Limb (tissue), 2 donors: ENCODE data around the gene ATP5MG.
A peak's percentile ranks its signal among the peaks of the same experiment; 100 is the strongest.
"Not testable (repeated sequence)": the region's sequence is repeated elsewhere in the genome, so short reads cannot be mapped to it uniquely, and the experiment has no call there.

ENCODE experiments used
- DNase-seq, 2 donors: peaks; one replicate each; pipeline ENCODE4 v3.0.0-alpha.2; 2016; ENCODE audit errors: extremely low spot score in 2 of 2

The ATP5MG gene

DNA sequence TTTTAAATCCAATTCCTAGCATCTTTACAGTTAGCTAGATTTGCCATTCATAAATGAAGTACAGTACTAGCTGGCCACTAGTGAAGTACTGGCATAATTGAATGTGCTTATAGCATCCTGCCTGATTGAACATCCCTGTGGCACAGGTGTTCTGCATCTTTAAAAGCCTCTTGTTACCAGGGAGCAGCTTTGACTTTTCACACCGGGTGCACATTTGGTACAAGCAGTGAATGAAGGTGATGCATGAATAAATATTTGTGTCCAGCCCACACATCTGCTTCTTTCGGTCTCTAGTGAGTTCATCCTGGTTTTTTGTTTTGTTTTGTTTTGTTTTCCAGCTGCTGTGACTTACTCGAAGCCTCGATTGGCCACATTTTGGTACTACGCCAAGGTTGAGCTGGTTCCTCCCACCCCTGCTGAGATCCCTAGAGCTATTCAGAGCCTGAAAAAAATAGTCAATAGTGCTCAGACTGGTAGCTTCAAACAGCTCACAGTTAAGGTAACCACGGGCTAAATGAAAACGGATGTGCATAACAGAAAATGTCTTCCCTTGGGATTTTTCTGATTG, 5.3 kb downstream of the ATP5MG start:
- no peak for DNase-seq

DNA sequence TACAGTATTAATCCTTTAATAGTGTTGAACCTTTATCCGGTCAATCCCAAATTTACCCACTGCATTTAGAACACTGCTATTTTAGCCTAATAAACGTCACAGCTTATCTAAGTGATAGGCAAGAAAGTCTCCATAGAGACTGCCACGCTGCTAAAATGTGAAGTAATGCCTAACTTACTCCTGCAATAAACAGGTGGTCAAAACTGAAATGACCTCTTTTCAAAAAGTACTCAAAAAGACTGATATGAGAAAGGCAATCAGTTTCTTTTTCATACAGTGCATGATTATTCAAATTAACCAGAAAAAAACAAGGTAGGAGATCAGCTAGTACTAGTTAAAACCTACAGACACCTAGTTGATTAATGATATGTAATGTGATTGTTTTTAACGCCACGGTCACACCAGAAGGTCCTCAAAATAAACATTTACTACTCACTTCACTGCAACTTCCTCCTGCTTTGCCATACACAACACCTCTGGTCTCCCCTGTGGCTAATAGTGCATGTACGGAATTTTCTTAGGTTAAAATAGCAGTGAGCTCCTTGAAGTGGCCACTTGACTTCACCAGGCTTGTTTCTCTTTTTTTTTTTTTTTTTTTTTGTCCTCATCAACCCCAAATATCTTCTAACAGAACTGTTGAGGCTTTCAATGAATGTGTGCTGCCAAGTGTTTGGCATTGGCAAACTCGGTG, 8.8 kb downstream of the ATP5MG start:
- no peak for DNase-seq

DNA sequence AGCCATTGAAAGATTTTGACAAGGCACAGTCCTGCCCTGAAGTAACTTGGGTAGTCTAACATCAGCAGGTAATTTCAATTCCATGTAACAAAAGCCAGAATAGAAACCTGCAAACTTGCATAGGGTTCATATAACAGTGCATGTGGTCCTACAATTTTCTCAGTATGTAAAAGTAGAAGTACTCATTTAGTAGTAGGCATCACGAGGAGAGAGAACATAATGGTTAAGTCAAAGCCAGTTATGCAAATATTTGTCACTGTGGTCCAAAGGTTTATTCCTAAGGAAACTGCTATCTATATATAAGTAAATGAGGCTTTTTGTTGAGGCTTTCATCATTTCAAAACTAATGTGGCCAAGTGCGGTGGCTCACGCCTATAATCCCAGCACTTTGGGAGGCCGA, 10.1 kb downstream of the ATP5MG start:
- no peak for DNase-seq

DNA sequence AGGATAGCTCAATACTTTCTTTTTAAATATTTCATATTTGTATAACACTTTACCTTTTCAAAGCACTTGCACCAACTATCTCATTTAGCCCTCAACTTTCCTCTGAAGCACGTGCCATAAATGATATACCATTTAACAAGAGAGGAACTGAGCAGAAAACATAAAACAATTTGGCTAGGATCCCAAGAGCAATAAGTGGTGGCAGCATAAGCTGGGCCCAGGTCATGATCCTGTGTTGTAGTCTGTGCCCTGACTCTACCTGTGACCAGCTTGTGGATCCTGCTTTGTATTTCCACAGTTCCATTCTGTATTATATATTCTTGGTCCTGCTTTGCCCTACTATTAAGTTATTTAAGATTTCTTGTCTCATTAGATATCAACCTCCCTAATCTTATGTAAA, 11.5 kb downstream of the ATP5MG start:
- no peak for DNase-seq

DNA sequence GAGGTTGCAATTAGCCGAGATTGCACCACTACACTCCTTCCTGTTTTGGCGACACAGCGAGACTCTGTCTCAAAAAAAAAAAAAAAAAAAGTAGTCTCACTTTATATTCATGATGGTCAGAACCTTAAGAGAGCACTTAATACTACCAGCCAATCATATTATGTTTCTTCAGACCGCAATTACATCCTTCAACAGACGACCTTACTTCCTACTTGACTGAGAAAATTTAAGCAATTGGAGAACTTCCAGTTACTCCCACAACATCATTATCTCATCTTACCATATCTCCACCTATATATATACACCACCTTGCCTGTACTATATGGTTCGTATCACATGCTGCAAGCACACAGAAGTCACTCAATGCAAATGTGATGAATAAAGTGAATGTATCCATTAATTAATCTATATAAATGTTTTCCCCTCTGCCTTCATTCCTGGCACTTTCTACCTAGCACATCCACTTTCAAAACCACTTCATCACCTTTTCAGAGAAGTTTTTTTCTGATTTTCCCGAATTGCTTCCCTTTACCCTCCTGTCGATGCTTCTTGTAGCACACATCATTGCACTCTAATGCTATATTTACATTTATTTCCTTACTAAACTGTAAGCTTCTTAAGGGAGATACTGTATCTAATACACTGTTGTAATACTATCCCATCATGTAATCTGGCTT, 13.8 kb downstream of the ATP5MG start:
- no peak for DNase-seq

DNA sequence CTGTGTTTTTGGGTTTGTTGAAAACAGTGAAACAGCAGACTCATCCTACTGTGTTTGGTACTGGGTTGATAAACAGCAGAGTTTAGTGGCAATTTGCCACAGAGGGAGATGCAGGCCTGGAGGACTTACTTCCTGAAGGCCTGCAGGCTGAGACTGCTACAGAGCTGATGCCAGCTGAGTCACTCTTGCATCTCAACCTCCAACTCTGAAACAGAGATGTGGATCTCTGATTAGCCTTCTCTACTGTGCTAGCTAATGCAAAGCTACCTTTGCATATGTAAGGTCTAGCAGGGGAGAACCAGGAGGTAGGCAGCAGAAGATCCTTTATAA, 14.3 kb downstream of the ATP5MG start:
- DNase-seq, result no peak

DNA sequence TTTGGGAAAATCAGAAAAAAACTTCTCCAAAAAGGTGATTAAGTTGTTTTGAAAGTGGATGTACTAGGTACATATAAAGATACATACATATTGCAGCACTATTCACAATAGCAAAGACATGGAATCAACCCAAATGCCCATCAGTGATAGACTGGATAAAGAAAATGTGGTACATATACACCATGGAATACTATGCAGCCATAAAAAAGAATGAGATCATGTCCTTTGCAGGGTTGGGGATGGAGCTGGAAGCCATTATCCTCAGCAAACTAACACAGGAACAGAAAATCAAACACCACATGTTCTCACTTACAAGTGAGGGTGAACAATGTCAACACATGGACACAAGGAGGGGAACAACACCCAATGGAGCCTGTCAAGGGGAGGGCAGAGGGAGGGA, 15.5 kb downstream of the ATP5MG start:
- DNase-seq, result not testable (repeated sequence)

DNA sequence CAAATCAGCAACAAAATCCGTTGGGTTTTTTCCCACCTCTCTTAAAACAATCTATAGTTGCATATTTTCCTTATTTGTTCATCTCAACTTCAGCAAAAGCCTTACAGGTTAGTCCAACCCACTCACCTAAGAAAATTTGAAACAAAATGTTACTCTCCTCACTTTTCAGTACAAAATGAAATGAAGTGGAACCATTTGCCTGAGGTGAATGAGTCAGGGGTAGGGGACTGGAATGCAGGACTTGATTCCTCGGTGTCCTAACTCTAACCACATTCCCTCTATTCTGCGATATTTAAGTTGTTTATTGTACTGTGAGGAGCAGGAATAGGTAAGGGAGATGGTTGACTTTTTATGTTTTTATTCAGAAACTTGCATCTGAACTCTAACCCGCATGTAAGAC, 16.4 kb downstream of the ATP5MG start:
- DNase-seq, result no peak

DNA sequence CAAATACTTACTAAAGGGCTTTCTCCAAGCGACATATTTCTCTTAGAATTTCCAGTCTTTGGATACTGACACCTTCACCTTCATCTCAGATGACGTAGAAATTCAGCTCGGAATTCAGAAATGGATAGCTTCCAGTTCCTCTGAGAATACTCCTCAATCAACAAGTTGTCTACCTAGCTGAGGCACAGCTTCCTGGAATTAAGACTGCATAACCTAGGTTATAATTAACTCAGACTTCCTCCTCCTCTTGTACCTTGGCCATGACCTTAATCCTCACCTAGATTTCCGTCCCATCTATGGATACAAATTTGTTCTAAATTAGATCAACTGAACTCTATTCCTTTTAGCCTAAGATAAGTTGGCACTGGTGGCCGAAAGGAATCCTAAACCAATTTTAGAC, 17.4 kb downstream of the ATP5MG start:
- DNase-seq, result no peak

DNA sequence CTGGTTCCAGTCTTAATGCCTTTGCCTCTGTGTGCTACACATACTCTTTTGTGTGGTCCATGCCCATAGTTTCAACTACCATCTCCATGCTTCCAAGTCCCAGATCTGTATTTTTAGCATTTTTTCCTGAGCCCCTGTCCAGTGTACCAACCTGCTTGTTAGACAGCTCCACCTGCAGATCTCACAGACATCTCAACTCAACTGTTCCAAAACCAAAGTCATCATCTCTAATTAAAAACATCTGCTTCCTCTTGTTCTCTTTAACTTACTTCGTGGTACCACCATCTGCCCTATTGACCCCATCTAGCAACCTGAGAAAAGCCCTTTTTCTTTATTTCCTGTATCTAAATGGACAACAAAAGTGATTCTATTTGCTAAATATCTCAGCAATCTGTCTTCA, 26.3 kb downstream of the ATP5MG start:
- DNase-seq, result no peak

DNA sequence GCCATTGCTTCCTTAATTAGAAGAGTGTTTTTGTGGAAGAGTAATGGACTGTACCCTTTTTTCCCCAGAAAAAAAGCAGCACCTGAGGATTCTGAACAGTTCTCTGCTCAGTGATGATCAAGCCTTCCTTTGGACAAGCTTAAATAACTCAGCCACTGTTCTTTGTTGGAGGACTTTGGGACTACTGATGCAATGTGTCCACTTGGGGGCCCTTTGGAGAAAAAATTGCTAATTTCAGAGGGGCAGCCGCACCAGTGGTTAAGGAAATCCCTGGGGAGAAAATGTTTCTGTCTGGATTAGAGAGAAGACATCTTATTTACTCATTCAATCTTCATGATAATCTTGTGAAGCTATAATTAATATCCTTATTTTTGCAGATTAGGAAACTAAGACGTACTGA, 29.6 kb downstream of the ATP5MG start:
- DNase-seq, result no peak

DNA sequence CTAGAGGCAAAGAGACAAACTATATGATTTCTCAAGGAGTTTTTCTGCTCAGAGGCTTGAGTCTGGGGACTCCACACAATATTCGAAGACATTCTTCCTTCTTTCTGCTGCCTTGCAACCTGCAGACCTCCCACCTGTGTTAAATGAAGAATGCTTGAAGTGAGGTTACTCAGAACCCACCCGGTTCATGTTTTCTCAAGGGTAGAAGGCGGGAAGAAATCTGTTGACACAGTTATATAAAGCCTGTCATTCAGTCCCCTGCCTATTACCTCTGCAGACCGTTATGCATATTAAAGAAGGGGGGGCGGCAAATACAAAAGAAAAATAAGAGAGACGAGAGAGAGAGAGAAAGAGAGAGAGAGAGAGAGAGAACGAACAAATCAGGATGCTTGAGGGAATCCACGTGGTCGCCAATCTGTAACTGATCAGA, 32.7 kb downstream of the ATP5MG start:
- DNase-seq, result no peak

DNA sequence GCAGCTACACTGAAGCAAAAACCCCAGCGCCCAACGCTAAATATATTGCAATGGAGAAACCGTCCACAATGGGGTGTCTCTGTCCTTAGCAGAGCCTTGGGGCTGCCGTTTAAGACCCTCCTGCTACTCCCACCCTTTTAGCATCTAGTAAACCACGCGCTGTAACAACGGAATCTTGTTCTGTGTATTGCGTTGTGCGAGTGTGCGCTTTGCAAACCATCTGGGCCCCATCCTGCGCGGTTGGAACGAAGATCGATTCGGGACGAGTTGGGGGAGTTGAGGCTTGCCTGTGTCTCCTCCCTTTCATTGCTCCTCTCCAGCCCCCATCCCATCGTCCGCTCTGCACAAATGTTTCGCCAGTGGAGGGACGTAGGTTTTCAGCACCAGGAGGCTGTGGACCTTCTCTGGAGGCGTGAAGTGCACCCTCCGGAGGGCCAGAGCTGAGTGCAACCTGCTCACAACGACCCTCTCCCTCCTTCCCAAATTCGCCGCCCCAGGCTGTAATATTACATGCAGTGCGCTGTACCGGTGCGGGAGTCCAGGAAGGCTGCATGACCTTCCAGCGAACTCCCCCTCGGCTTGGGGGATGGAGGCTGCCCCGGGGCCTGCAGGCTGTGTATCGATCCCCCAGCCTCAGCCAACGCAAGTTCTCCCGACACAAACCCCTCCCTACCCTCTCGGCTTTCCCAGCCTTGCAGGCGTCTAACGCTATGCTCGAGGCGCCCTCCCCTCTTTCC, 33.3 kb downstream of the ATP5MG start:
- peak; percentile 49 to 73 for DNase-seq

DNA sequence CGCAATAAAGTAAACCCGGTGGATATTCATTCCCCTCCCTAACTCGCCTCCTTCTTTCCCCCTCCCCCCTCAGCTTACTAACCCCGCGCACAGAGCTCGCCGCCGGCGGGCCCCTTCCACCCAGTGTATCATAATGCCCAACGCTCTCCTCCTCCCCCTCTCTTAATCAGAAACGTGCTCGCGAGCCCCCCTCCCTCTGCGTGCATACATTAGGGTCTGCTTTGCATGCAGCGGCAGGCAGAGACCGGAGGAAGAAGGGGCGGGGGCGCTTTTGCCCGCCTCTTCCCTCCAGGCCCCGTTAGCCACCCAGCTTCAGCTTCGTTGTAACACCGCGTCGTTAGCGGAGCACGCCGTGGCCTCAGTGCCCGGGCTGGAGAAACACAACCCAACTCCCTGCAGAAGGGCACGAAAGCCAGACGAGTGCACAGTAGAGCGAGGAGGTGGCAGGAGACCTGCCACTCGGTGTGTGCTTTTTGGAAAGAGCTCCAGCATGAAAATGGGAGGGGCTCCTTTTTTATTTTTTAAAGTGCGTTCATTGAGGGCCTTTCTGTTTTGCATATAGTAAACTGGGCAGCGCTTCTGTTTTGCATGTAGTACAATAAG, 34.0 kb downstream of the ATP5MG start:
- peak; percentile 61 to 85 for DNase-seq

DNA sequence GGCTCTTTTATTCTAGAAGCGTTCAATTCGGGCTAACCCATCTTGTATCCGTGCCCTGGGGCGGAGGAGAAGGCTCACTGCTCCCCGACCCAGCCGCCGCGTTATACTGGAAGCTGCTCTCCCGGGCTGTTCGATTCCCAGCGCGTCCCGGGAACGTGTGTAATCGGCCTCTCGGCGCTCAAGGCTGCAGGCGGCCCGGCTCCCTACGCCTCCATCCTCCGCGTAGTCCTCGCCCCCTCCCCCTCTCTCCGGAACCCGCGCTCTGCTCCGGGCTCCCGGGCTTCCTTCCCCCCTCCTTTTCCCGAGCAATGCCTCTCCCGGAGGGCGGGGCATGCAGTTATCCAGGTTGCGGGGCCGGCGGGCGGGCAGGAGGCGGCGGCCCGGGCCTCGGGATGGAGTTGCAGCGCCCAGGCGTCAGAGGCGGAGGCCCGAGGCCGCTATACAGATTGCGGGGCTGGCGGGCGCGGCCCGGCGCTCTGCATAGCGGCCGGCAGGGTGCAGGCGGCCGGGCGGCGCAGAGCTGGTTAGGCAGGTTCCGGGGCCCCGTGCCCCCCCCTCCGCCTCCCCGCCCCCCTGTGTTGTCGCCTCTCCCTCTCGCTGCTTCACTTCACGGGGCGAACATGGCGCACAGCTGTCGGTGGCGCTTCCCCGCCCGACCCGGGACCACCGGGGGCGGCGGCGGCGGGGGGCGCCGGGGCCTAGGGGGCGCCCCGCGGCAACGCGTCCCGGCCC, 34.7 kb downstream of the ATP5MG start, which contains the start of gene KMT2A:
TSS of gene KMT2A (plus strand) at position 600 of the 732 bp plus-strand sequence. CDS start at position 621, 21 bp downstream.
- peak; percentile 97 to 100 for DNase-seq

DNA sequence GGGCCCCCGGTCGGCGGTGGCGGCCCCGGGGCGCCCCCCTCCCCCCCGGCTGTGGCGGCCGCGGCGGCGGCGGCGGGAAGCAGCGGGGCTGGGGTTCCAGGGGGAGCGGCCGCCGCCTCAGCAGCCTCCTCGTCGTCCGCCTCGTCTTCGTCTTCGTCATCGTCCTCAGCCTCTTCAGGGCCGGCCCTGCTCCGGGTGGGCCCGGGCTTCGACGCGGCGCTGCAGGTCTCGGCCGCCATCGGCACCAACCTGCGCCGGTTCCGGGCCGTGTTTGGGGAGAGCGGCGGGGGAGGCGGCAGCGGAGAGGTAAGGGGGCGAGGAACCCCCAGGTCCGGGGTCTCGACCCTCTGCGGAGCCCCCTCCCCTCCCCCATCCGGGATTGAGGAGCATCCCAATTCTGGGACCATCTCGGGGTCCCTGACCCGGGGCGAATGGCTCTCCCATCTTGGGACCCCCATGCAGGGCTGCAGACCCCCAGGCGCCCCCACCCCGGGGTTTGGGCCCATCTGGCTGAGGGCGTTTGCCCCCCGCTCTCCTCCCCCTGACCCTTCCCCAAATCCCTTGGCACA, 35.3 kb downstream of the ATP5MG start:
- peak in 1 of 2 donors; percentile 75 for DNase-seq

DNA sequence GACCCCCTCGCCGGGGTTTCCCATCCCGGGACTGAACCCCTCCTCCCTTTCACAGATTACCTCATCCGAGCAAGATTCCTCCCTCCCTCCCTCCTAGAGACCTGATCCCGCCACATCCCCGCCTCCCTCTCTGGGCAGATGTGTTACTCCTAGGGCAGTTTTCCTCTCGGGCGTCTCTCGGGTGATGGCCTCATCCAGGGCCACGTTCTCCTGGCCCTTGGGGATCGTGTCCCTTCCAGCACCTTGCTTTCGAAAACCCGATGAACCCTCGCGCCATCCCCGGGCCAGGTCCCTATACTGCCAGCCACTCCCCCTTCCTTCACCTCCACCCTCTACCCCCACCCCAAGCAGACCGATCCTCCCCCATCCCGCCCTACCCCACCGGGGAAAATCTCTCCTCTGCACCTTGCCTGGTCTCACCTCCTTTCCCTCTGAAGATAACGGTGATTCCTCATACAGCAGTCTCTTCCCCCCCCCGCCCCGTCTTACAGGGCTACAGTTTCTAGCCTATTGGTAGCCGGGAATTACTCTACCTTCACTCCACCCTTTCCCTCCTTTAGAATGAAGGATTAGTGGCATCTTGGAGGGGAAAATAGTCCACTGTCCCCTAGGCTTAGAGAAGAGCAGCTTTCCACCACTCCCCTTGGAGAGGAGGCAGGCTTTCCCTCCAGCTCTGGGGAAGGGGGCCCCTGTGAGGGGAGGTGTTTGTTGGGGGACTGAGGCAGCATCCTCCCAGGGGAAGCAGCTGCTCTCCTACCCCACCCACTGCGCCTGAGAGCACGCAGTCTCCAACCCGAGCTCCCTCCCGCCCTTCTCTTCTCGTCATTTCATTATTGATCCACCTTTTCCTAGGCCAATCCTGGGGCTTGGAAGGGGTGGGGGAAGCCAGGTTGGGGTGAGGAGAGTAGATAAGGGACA, 36.1 kb downstream of the ATP5MG start:
- DNase-seq, result peak; percentile 19 to 69

DNA sequence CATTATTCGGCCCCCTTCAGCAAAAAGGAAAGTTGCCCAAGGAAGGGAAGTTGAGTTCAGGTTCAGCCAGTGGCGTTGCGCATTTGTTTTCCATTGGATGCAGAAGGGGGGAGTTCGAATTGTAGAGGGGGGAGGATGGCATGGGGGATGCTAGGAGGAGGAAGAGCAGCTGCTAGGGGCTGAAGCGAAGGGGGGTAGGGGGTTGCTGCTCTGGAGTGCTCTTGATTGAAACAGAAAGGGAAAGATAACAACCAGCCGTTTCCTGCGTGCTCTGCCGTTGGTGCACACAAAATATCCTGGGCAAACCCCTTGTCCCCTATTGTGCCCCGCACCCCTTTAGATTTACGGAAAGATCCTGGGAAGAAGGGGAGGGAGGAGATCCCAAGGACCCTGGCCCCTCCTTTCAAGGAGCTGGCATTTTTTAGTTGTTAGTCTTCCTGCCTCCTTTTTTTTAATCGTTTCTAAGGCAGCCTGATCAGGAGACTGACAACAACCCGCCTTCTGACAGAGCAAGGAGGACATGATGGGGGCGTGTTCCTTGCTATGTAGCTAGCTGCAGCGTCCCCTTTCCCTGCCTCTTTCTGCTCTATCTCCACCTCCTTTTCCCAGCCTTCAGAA, 37.0 kb downstream of the ATP5MG start:
- peak; percentile 65 to 86 for DNase-seq

DNA sequence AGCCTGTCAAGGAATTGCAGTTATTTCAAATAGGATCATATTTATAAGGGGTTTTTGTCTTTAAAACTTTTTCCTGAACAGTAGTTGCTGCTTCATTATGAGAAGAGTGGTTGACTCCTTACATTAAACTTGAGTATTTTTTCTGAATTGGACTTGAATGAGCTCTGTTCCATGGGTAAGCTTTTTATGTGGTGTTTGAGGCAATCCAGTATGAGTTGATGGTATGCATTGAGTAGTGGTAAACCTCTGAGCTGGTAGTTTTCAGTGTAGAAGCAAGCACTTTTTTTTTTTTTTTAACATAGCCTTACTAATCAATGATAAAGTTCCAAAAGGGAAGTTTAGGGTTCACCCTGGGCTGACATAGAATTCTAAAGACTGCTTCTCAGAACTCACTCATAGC, 38.2 kb downstream of the ATP5MG start:
- DNase-seq, result no peak
